HG03442 (cell line): Measurements from ENCODE around the gene NRG3.
"Not testable (repeated sequence)": the region's sequence is repeated elsewhere in the genome, so short reads cannot be mapped to it uniquely, and the experiment has no call there.

Source experiments
- ATAC-seq: cut with Tn5 transposase; IDR thresholded peaks from one replicate; pipeline ENCODE4 v1.9.1; 2021; ENCODE audit warnings: mild to moderate bottlenecking, moderate library complexity; ENCODE audit not compliant: unreplicated experiment

NRG3 gene

DNA sequence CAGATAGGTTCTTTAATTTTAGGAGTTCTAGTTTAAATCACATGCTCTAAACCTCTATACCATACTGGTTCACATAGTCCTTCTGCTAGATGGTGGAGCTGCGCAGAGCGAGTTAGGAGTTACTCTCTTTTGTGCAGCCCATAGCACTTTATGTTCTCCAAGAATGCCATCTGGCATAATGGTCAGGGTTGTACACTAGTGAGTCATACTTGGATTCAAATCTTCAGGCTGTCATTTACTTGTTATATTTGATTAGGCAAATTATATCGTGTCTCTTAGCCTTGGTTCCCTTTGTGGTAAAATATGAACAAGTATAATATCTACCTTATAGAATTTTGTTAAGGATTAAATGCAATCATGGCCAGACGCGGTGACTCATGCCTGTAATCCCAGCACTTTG is 1078.3 kb downstream of the NRG3 start:
- no peak for ATAC-seq

DNA sequence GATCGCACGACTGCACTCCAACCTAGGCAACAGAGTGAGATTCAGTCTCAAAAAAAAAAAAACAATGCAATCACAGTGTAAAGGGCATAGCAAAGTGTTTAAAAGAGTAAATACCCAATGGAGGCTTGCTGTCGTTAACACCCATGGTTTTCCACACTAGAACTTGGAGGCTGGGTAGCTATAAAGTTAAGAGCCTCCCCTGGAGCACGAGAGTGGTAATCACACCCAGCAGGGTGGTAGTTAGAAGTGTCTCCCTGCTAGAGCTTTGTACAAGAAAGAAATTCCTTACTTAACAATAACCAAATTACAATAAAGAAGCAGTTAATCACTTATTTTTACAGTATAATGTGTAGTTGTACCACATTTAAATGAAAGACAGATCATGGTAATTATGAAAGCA is 1078.9 kb downstream of the NRG3 start:
- no peak for ATAC-seq

DNA sequence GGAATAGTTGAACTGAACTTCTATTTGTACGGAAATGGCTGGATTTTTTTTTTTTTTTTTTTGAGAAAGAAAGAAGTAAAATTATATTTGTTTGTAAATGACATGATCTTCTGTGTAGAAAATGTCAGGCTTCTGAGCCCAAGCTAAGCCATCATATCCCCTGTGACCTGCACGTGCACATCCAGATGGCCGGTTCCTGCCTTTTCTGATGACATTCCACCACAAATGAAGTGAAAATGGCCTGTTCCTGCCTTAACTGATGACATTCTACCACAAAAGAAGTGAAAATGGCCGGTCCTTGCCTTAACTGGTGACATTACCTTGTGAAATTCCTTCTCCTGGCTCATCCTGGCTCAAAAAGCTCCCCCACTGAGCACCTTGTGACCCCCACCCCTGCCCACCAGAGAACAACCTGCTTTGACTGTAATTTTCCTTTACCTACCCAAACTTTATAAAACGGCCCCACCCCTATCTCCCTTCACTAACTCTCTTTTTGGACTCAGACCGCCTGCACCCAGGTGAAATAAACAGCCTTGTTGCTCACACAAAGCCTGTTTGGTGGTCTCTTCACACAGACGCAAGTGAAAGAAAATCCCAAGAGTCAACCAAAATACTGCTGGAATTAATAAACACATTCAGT is 1085.5 kb downstream of the NRG3 start:
- not testable (repeated sequence) for ATAC-seq

DNA sequence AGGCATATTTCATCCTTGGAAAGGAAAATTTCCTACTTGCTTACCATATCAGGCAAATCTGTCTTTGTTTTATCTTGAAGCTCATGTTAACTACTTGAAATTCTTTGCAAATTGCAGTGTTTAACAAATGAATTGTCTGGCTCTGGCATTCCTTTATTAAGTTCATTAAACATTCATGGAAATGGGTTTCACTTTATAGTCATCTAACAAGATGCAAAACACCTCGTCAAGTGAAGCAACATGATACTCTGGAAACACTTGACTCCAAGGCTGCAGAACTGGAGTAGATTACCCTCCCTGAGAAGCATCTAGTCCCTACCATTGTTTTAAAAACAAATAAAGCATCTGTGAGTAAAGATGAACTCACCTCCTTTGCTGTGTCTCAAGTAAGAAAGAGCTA is 1086.9 kb downstream of the NRG3 start:
- ATAC-seq, result no peak

DNA sequence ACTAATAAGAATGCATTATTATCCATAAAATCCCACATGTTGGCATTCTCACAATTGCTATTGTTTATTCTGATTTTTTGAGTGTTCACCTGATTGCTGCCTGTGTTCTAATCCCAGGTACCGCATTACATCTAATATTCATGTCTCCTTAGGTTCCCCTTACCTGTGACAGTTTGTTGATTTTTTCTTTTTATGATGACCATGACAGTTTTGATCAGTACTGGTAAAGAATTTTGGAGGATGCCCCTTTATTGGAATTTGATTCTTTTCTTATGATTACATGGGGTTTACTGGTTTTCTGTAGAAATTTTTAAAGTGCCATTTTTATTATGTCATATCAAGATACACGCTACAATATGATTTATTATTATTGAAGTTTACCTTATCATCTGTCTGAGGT is 1091.1 kb downstream of the NRG3 start:
- no peak for ATAC-seq

DNA sequence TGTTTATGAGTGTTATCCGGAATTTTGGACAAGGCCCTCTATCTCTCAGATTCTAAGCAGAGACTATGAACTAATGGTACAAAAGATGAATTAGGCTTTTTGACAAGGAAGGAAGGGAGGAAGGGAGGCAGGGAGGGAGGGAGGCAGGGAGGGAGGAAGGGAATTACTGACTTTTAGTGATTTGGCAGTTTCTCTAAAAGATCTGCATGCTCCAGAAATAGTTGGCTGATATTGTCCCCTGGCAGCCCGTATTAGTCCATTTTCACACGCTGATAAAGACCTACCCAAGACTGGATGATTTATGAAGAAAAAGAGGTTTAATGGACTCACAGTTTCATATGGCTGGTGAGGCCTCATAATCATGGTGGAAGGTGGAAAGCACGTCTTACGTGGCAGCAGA is 1093.5 kb downstream of the NRG3 start:
- no peak for ATAC-seq

DNA sequence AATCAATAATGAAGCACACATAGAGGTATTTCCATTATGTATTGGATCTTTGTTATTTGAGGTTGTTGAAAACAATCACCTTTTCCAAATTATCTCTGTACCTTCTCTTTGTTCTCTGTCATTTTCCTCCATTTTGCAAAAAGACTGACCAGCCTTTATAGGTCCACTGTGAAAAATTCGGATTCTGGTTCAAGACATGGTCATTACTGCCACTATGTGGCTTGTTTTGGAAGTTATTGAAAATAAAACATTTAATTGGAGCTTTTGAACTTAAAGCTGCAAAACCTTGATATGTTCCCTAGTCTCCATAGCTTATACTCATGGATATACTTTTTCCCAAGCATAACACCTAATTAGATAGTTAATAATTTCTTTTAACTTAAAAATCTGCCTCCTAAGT is 1094.4 kb downstream of the NRG3 start:
- no peak for ATAC-seq

DNA sequence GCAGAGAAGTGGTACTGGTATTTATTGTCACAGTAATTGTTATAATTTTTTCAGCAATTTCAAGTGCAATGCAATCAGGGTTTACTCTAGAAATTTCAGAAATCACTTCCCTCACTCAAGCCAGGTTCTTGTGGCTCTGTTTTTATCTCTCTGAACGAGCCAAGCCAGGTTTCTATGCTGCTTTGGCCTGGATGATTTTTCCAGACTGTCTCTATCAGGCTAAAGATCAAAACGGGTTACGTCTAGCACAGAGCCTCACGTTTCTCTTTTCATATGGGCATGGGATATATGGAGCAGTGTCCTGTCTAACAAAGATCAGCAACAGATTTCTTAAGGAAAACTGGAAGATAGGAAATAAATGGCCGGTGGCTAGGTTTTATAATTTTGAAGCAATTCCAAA is 1105.3 kb downstream of the NRG3 start:
- ATAC-seq, result no peak

DNA sequence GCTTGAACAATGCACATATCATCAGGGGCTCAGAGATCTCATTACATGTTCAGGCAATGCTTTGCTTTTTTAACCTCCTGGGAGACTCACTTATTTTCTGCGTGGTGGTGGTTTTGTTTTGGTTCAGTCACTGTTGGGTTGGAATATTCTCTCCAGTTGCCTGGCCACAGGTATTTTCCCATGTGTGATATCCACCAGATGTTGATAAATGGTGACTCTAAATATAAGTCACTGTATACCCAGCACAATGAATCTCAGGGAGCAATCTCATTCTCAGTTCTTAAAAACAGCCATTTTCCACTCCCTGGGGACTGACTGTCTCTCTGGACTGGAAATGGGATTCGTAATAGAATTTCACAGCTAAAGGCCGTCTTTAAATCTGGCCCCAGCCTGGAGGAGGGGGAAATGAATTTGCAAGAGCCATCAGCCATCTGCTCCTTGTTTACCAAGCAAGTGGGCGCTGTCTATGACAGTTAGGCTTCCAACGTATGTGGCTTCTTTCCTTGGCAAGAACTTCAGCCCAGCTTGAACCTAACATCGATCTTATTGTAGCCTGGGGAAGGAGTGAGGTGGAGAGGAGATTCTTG is 1106.2 kb downstream of the NRG3 start:
- ATAC-seq, result no peak

DNA sequence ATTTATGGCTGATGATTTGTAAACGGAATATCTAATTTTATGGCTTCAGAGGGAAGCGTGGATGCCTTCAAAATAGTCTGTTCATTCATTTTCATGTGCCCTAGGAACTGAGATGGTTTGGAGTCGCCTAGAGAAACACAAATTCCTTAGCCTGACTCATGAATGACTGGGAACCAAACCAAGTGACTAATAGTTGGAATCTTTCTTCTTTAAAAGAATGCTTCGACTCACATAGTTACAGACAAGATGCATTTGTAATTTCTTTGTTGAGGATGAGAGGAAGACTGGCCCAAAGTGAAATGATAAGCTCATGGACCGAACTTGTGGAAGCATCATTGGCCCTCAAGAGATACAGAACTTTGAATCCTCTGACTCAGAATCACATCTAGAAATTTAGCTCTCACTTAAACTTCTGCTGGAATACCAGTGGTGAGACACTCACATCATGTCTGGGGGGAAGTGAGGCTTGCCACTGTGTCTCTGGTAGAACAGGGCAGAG is 1107.2 kb downstream of the NRG3 start:
- no peak for ATAC-seq

DNA sequence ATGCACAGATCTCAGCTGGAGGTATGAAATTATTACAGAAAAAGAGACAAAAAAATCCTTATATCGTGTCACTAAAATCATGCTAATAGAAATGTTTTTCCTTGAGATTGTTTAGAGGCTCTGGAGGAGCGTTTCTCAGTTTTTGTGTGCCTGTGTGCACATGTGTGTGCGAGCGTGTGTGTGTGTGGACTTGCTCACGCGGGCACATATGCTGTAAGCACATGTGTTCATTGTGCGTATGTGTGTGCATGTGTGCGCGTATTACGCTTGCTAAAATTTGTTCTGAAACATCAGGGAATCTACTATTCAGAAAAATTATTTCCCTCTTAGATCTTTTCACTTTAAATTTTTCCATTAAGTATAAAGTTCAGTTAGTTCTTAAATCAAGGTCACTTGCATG is 1111.2 kb downstream of the NRG3 start:
- ATAC-seq, result no peak

DNA sequence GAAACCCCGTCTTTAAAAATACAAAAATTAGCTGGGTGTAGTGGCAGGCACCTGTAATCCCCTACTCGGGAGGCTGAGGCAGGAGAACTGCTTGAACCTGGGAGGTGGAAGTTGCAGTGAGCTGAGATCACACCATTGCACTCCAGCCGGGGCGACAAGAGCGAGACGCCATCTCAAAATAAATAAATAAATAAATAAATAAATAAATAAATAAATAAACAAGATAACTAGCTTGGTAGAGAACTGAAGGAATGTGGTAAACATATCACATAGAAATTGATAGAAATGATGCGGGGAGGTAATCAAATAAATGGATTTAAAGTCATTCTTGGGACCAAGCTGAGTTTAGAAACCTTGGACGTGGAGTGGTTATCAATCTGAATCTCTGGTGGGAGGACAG is 1131.5 kb downstream of the NRG3 start:
- ATAC-seq, result not testable (repeated sequence)

DNA sequence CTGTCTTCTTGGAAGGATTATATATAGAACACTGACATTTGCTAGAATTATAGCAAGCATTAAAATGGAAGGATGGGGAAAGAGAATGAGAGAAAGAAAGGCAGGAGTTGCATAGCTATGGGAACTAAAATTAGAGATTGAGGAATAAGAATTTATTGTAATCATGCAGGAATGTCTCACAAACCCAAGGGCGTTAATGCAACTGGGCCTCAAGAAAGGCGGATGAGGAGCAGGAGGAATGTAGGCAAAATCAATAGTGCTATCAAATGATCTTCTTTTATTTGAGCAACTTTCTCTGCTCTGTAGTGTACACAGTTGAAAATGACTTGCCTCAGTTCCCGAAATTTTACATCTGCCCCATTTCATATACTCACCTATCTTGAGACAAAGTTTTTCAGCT is 1132.5 kb downstream of the NRG3 start:
- ATAC-seq, result no peak

DNA sequence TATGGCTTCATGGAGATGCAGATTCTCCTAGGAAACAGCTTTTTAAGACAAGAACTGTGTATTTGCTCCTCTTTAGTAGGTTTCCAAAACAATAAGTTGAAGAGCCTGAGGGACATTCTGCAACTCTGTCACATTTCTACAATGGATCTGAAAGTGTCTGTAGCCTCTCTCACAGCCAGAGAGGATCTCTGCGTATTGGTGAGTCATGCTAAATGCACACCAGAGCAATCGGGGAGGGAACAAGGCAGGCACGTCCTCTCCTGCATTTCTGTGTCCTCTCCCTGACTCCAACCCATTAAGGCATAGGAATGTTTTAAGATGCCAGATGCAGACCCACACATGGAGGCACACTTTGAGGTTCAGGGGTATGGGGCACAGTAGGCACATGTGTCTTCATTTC is 1137.9 kb downstream of the NRG3 start:
- no peak for ATAC-seq

DNA sequence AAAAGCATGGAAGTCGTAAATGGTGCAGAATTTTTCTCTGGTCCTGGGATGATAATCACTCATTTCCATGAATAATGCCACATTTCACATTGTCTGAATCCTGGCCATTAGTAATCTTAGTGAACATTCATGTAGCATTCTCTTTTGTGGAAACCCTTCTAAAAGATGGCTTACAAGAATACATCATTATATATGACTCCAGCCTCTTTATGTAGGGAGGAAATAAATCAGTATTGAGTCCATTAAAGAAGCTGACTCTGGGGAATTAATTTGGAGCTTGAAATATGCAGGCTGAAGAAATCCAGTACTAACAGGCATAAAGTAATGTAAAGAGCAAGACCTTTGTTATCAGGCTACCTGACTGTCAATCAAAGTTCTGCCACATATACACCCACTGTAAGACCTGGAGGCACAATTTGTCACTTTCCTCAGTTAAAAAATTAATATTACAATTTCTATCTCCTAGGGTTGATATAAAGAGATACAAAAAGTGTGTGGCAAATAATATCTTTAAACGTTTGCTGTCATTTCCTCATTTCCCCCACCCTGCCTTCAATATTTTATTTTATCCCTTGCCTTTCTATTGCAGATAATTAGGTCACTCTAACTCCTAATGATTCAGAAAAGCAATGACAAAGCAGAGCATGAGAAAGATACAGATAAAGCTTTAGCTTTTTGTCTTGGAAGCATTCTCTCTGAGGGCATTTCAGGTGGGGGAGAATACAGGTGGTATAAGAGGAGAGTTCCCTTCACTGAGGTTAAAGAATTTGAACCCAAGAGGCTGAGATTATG is 1142.3 kb downstream of the NRG3 start:
- ATAC-seq, result no peak

DNA sequence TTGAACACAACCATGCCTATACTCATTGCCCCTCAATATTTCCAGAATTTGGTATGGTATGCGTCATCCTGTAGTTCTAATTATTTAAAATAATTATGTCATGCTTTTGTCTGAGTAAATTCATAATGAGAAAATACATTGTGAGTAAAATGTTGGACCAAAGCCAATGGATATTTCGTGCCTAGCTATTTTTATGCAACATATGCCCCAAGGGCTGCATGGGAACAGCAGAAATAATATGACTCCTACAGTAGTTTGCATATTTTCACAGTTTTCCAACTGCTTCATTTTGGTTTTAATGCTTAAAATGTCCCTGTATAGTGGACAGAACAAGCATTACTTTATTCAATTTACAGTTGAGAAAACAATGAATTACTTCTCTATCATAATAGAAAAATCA is 1148.7 kb downstream of the NRG3 start:
- no peak for ATAC-seq
